ENCODE results near the gene CDK5RAP2.
"Not testable (repeated sequence)": the region's sequence is repeated elsewhere in the genome, so short reads cannot be mapped to it uniquely, and the experiment has no call there.

The CDK5RAP2 gene

DNA sequence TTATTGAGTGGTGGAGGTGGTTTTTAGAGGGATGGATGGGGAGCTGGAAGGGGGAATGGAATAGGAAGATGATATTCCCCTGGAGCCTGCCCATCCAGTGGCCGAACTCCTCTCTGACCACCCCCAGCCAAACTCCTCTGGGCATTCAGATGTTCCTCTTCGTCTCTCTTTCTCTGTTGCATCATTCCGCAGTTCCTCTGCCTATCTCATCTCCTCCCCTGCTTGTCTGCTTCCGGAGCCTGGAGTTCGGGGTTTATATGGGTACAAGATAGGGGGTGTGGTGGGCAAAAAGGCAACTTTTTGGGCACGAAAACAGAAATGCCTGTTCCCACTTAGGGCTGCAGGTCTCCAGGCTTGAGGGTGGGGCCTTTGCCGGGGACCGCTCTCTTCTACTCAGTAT is 12.2 kb upstream of the CDK5RAP2 start:
- in situ Hi-C loops (cut with HindIII; ENCODE audit: low sequenced_read_pairs), result no loop called here

DNA sequence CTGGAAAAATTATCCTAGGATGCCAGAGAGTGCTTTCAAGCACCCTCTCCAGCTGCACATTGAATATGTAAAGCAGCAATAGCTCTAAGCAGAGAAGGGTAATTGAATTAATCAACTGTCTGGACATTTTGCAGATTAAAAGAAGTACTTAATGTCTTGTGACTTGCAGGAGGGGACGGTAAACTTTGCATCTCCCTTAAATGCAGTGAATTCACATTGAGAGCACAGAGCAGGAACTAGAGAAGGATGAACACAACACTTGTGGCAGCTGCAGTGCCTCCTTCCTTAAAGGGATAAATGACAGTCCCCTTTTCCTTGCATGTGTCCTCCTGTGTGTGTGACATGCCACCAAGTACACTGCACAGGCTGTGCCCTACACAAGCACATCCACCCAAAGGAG is 7.4 kb upstream of the CDK5RAP2 start:
- in situ Hi-C loops (cut with HindIII; ENCODE audit: low sequenced_read_pairs), result no loop called here

DNA sequence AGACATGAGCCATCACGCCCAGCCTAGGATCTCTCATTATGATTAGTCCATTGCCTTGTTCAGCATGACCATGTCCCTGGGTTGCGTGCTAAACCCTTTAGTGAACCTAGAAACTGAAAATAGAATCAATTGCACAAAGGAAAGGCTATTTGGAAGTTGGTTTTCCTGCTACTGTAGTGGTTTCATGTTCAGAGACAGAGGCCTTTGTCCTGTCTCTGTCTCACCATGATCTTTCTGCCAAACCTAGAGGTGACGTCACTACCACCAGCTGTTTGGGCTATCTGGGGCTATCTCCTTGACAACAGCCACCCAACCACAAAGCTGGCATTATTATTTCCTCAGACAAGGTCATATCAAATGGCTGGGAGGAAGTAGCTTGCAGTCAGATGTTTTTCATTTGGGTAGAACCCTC is 4.0 kb upstream of the CDK5RAP2 start:
- in situ Hi-C loops (cut with HindIII; ENCODE audit: low sequenced_read_pairs), result no loop called here

DNA sequence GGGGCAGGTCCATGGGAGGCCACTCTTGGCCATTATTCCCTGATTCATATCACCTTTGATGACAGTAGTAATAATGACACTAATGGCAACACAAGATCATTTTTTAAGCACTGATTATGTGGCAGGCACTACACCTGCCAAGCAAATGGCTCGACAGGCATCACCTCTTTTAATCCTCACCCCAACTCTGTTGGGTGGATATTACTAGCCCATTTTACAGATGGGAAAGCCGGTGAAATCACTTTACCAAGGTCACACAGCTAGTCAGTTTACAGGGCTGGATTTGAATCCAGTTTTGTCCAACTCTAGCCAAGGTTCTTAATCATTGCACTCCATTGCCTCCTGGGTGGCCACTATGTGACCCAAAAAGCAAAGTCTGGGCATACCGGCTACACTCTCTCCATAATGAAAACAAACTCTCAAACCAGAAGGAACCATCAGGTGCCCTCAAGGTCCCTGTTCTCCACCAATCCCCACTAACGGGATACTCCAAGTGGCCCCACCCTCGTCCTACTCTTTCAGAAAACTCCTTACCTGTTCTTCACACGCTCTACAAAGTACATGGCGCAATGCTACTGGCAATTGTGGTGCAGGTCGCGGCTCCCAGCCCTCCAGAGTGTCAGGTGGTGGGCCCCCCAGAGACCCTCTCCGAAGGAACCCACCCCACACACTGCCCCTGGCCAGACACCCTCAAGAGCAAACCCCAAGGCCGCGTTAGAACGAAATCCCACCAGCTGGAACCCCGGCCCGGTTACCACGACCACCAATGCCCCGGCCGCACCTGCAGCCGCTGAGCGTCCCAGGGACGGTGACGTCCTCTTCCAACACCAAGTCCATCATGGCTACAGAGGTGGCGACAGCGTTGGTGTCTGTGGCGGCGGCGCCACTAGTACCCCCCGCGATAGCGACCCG is 572 bp downstream of the CDK5RAP2 start:
- in situ Hi-C loops (cut with HindIII; ENCODE audit: low sequenced_read_pairs), result no loop called here

DNA sequence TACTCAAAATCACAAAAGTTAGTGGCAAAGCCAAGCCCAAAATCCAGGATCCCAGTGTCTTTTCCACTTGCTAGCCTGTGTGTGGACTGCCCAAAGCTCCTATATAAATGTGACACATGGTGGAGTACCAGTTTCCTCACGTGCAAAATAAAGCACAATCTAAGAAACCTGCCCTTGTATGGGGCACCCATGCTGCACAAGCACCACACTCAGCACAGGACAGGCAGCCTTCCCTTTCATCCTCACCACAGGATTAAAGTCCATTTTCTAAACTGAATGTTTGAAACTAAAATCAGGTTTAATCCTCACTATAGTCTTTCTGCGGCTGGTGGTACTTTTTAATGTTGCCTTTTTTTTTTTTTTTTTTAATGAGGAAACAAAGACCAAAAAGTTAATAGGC is 5.5 kb downstream of the CDK5RAP2 start:
- in situ Hi-C loops (cut with HindIII; ENCODE audit: low sequenced_read_pairs), result no loop called here

DNA sequence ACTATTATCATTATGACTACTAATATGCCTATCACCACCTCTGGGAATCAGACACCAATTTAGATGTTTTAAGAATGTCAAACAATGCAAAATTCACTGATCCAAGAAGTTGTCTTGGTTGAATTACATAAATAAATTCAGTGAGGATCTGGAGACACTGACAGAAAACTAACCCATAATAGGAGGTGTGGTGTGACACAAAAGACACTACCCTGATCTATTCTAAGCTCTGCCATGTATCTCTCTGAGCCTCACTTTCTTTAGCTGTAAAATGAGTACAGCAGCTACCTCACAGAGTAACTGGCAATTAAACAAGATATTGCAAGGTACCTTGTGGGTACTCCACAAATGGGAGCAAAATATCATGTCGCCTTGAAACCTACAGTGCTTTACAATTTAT is 7.5 kb downstream of the CDK5RAP2 start:
- in situ Hi-C loops (cut with HindIII; ENCODE audit: low sequenced_read_pairs), result no loop called here

DNA sequence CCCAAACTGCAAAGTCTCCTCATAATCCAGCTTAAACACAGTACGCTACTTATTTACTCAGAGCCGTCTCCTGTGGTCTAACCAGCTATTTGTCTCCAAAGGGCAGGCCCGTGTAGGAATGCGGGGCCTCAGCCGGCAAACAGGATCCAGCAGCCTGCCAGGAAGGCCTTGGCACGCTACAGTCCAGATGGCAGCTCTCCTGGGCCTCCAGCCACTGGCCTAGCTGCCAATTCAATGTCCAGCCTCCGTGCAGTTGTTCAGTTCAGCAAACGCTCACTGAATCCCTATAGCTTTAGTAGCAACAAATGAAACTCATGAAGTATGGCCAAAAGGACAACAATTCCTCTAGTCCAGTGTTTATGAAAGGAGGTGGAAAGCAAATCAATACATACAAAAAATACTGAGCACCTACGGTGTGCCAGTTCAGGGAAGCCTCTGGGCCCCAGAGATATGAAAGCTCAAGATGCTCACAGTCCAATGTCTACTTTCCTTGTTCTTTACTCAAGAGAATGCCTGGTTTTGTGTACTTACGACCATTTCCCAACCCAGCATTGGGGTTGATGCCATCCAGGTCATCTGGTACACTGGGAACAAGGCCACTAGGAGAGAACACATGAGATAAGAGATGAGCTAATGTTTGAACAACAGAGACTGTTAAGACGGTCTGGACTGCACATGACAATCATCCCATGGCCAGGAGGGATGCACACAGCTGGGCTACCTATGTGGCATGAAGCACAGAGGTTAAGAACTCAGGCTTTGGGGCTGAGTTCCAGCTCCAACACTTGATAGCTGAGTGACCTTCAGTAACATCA is 8.3 kb downstream of the CDK5RAP2 start:
- in situ Hi-C loops (cut with HindIII; ENCODE audit: low sequenced_read_pairs), result no loop called here

DNA sequence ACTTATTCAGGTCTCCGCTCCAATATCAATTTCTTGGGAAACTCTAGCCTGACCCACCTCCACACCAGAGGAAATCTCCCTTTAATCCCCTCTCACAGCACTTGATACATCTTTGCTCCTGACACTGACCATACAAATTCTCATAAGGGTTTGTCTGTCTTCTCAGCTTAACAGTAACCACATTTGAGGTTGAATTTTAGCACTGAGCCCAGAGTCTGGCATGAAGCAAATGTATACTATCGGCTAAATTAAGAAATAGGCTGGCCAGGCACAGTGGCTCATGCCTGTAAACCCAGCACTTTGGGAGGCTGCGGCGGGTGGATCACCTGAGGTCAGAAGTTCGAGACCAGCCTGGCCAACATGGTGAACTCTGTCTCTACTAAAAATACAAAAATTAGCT is 9.7 kb downstream of the CDK5RAP2 start:
- in situ Hi-C loops (cut with HindIII; ENCODE audit: low sequenced_read_pairs), result no loop called here

DNA sequence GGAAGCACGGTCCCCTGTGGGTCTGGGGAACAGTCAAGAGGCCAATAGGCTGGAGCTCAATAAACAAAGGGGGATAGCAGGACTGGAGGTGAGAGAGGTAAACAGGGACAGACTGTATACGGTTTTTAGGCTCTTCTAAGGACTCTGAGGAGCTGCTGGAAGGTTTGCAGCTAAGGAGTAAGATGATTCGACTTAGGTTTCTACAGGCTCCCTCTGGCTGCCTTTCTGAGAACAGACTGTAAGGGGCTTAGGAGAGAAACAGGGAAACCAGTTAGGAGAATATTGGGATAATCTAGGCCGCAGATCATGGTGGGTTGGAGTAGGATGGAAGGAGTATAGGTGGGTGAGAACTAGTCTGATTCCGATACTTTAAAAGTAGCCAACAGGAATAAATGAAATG is 10.4 kb downstream of the CDK5RAP2 start:
- in situ Hi-C loops (cut with HindIII; ENCODE audit: low sequenced_read_pairs), result no loop called here

DNA sequence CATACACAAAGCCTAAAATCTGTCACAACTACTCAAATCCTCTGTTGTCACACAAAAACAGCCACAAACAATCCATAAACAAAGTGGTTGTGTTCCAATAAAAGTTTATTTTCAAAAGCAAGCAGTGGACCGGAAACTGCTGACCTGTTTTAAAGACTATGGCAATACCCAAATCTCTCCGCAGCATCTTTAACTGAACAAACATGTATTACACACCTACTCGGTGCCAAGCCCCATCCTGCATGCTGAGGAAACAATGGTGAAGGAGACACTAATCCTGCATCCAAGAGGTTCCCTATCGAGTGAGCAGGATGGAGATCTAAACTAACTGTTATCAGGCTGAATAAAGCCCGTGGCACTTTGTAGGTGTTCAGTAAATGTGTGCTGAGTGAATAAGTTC is 11.2 kb downstream of the CDK5RAP2 start:
- in situ Hi-C loops (cut with HindIII; ENCODE audit: low sequenced_read_pairs), result no loop called here

DNA sequence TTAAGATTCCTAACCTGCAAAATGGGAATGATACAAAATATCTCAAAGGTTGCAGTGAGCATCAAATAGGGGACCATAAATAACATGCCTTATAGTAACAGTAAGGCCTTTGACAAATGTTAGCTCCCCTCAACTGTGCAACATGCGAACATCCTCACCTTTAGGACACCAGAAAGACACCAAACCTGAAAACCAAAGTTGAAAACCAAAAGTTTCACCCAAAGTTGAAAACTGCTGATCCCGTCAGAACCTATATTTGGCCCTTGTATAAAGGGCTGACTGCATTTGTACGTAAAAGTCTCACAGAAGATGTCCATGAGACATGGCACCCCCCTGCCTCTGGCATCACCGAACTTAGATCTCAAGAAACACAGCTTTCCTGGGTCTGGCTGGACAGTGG is 12.1 kb downstream of the CDK5RAP2 start:
- in situ Hi-C loops (cut with HindIII; ENCODE audit: low sequenced_read_pairs), result no loop called here

DNA sequence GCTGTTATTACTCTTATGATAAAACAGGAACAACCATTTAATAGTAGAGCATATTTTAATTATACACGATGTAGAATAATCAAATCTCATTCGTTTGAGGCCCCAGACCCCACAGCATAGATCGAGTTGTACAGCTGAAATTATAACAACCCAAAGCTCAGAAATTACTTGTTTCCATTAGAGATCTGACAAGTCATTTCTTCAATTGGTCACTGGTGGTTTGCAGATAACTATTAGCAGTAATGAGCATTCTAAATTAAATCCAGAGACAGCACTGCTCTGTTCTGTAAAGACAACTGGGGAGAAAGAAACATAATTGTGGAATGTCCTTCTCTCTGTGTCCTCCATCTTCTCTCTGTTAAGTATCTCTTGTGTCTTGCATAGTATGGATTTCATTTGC is 12.9 kb downstream of the CDK5RAP2 start:
- in situ Hi-C loops (cut with HindIII; ENCODE audit: low sequenced_read_pairs), result no loop called here

DNA sequence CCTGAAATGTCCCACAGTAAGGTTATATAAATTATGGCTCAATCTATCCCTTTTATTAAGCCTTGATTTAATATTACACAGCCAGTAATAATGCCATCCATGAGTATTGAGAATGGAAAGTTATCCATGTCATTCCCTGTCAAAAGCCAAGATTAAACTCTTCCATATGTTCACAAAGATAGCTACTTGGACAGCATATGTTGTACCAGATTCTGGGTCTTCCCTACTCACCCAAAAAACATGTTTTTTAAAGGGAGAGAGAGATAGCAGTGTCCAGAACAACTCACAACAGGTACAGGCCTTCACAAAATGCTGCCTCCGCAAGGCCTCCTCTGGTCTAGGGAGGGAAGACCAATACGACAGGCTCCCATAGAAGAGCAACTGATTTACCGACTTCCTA is 15.4 kb downstream of the CDK5RAP2 start:
- in situ Hi-C loops (cut with HindIII; ENCODE audit: low sequenced_read_pairs), result no loop called here

DNA sequence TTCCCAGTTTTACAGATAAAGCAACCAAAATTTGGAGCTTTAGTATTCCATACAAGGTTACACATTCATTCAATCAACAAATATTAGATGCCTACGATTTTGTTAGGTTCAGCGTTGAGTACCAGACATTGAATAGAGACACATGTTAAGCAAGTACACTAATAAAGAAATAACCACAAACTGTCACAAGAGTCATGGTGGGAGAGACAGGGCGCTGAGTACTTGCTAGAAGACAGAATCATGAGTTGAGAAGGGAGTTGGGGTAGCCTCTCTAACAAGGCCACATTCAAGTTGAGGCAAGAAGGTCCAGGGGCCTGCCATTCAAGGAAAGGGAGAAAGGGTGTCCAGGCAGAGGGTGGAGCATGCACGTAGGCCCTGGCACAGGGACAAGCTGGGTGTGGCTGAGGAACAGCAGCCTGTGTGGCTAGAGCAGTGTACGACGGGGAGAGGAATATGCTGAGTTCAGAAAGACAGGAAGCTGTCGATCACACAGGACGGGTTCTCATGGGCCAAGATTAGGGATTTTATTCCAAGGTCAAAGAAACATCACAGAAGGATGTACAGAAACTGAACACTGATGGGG is 17.0 kb downstream of the CDK5RAP2 start:
- in situ Hi-C loops (cut with HindIII; ENCODE audit: low sequenced_read_pairs), result no loop called here

DNA sequence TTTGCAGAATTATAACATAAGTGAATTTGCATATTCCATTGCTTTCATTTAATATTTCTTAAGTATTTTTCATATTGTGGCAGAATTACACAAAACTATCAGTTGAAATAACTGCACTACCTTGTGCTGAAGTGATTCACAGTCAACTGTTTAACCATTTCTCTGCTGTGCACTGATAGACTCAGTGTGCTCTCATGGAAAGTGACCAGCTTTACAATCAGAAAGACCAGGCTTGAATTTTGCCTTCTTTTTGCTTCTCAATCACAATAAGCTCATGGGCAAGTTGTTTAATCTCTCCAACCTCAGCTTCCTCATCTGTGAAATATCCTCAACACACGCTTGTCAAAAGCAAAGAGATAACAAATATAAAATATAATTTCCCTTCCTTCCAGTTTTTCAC is 18.3 kb downstream of the CDK5RAP2 start:
- in situ Hi-C loops (cut with HindIII; ENCODE audit: low sequenced_read_pairs), result no loop called here

DNA sequence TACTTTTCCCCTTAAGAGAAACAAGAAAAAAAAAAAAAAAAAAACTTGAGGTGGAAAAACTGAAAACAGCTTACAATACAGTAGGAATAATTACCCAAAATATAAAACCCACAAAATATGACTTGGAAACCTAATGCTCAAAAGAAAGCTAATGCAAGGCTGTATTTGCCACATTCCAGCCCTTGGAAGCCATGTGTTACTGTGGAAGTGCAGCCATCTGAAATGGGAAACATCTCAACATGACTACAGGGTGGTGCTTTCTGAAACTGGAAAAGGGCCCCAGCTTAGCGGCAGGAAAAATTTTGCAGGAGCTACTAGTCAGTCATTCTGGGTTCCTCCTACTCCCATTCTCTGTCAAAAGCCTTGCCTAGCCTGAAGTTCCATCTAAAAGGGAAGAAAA is 20.4 kb downstream of the CDK5RAP2 start:
- in situ Hi-C loops (cut with HindIII; ENCODE audit: low sequenced_read_pairs), result no loop called here

DNA sequence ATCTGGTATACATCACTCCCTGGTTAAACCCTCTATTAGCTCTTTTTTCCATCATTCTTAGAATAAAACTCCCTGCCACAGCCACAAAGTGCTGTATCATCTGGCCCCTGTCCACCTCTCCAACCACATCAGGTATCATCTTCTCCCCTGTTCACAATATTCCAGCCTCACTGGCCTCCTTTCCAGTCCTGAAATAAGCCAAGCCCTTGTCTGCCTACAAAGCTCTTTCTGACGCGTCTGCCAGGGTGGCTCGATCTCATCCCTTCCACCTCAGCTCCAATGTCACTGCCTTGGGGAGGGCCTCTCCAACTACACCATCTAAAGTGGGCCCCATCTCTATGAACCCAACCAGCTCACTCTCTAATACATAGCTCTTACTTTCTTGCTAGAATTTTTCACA is 21.5 kb downstream of the CDK5RAP2 start:
- in situ Hi-C loops (cut with HindIII; ENCODE audit: low sequenced_read_pairs), result no loop called here

DNA sequence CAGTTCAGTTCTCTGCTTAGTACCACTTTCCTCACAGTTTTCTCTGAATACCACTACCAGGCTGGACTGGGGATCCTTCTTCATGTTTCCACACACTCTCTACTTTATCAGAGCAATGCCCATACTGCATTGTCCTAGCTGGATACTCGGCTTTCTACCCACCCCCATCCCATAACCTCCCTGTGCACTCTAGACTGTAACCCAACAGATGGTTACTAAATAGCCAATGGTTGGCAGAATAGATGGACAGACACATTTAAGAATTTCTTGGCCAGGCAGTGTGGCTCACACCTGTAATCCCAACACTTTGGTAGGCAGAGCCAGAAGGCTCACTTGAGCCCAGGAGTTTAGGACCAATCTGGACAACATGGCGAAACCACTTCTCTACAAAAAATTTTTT is 22.8 kb downstream of the CDK5RAP2 start:
- in situ Hi-C loops (cut with HindIII; ENCODE audit: low sequenced_read_pairs), result no loop called here

DNA sequence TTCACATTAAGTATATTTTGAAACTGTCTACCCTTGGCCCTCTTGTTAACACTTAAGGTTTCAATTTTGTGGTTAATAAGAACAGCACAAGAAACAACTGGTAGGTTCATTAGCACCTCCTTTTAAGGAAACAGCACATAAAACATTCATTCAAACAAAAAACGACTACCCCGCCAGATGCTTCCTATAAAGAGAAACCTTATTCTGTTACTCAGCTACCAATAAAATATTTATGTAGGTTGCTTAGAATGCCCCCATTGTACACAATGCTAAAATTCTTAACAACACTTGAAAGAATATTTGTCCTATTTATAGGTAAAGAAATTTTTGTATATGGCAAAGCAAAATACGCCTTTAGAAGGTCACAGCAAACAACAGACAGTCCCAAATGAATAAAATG is 23.2 kb downstream of the CDK5RAP2 start:
- in situ Hi-C loops (cut with HindIII; ENCODE audit: low sequenced_read_pairs), result no loop called here

DNA sequence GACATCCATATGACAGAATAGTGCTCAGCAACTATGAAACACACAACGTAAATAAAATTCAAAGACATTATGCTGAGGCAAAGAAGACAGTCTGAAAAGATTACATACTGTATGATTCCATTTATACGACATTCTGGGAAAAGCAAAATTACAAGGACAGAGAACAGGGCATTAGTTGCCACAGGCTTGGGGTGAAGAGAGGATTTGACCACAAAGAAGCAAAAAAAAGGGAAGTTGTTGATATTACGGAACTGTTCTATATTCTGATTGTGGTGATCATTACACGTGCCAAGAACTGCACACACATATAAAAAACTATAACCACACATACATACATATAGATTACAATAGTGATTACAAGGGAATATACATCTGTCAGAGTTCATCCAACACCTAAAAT is 24.1 kb downstream of the CDK5RAP2 start:
- in situ Hi-C loops (cut with HindIII; ENCODE audit: low sequenced_read_pairs), result no loop called here

DNA sequence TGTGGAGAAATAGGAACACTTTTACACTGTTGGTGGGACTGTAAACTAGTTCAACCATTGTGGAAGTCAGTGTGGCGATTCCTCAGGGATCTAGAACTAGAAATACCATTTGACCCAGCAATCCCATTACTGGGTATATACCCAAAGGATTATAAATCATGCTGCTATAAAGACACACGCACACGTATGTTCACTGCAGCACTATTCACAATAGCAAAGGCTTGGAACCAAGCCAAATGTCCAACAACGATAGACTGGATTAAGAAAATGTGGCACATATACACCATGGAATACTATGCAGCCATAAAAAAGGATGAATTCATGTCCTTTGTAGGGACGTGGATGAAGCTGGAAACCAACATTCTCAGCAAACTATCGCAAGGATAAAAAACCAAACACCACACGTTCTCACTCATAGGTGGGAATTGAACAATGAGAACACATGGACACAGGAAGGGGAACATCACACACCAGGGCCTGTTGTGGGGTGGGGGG is 27.7 kb downstream of the CDK5RAP2 start:
- in situ Hi-C loops (cut with HindIII; ENCODE audit: low sequenced_read_pairs), result not testable (repeated sequence)
